K562 (cell line): ENCODE measurements around the gene LILRB3. TPM values are rescaled to one million over a fixed set of nuclear protein-coding genes. Genes with fewer than 3 reads are reported as not detected.

Experiments used
- CAMTA2 ChIP-seq: fragments of 250-450 bp; sonication (Bioruptor Pico); conservative IDR thresholded peaks from 2 replicates; pipeline ENCODE4 v1.5.1; 2022
- CBX2 ChIP-seq: fragments of 200-600 bp; sonication (generic); IDR thresholded peaks from one replicate; pipeline ENCODE4 v1.6.1; 2012; ENCODE audit warnings: mild to moderate bottlenecking, low read length, inconsistent platforms; ENCODE audit not compliant: insufficient read depth, poor library complexity, severe bottlenecking
- ETV5 ChIP-seq: sonication (generic); formaldehyde crosslinking; IDR thresholded peaks from 2 replicates; pipeline ENCODE4 v1.4.0; 2020; ENCODE audit warnings: low read depth, mild to moderate bottlenecking, missing genetic modification reagents
- HOMEZ ChIP-seq: fragments of 250-450 bp; sonication (Bioruptor Pico); IDR thresholded peaks from 2 replicates; pipeline ENCODE4 v1.4.0; 2020; ENCODE audit warnings: mild to moderate bottlenecking, moderate library complexity
- MNT ChIP-seq, 2 experiments: fragments of 450-650 bp; conservative IDR thresholded peaks; 2 replicates each; pipeline ENCODE4 v1.6.1; 2017; ENCODE audit warnings: mild to moderate bottlenecking in 2 of 2, moderate library complexity in 2 of 2
- TSHZ1 ChIP-seq: fragments of 250-450 bp; sonication (Bioruptor Pico); IDR thresholded peaks from 2 replicates; pipeline ENCODE4 v1.4.0; 2020; ENCODE audit warnings: mild to moderate bottlenecking, moderate library complexity
- ZNF224 ChIP-seq: sonication (generic); formaldehyde crosslinking; IDR thresholded peaks from 2 replicates; pipeline ENCODE4 v1.8.0; 2022; ENCODE audit warnings: mild to moderate bottlenecking, missing genetic modification reagents
- ZNF384 ChIP-seq: IDR thresholded peaks from 2 replicates; pipeline ENCODE4 v1.6.1; 2012; ENCODE audit warnings: low read depth, low read length, improper control_type of control experiment
- polyA plus RNA-seq, 8 experiments: library from polyadenylated mRNA; depleted of rRNA in 4 of 8; stranded (reverse) in 5 of 8; unstranded in 3 of 8; fragments of >200 nt; fragmentation: Nextera tagmentation in 2 of 8; fragmentation: Illumina TruSeq in 1 of 8; extraction: Ambion mirVana in 2 of 8; extraction: Trizol in 1 of 8; gene quantifications; 2 replicates each; pipeline versions ENCODE4 v1.2.1 to v1.2.3, GENCODE V29; 2011 to 2014; ENCODE audit warnings: inconsistent platforms in 1 of 8, missing spikeins in 1 of 8
- total RNA-seq, 7 experiments: library from RNA; depleted of rRNA in 6 of 7; stranded (reverse); fragments of >200 nt in 6 of 7; fragmentation: Illumina TruSeq in 2 of 7; extraction: Trizol in 2 of 7; gene quantifications; 2 replicates each; pipeline versions ENCODE4 v1.2.1 to v1.2.3, GENCODE V29; 2011 to 2021; ENCODE audit warnings: low replicate concordance in 1 of 7

Gene LILRB3
- total and polyA plus RNA-seq, 9 of the 15 experiments (the other 6 are each of a cell fraction or from before 2014, with no cell fraction given), result 0.01 to 0.09 TPM; not detected in 7

- no peak for TF ChIP-seq MNT (conservative IDR thresholded peaks at IDR 0.05)
- no peak for TF ChIP-seq HOMEZ
- TF ChIP-seq ETV5 (CRISPR knock-in tag), result no peak
- TF ChIP-seq ZNF224 (CRISPR knock-in tag), result no peak
- TF ChIP-seq TSHZ1 (CRISPR knock-in tag), result no peak
- no peak for TF ChIP-seq CAMTA2
- TF ChIP-seq CBX2, result no peak
- no peak for TF ChIP-seq ZNF384
These were observed 7.2 kb upstream of the LILRB3 start (continued) for GRCh38 chr19:54230031-54230430.
